GM18508 (cell line): ENCODE measurements around the gene RIMS4.

Source experiments
- ATAC-seq: cut with Tn5 transposase; IDR thresholded peaks from one replicate; pipeline ENCODE4 v1.9.1; 2021; ENCODE audit warnings: moderate number of reproducible peaks; ENCODE audit not compliant: insufficient read depth, unreplicated experiment

RIMS4 gene

DNA sequence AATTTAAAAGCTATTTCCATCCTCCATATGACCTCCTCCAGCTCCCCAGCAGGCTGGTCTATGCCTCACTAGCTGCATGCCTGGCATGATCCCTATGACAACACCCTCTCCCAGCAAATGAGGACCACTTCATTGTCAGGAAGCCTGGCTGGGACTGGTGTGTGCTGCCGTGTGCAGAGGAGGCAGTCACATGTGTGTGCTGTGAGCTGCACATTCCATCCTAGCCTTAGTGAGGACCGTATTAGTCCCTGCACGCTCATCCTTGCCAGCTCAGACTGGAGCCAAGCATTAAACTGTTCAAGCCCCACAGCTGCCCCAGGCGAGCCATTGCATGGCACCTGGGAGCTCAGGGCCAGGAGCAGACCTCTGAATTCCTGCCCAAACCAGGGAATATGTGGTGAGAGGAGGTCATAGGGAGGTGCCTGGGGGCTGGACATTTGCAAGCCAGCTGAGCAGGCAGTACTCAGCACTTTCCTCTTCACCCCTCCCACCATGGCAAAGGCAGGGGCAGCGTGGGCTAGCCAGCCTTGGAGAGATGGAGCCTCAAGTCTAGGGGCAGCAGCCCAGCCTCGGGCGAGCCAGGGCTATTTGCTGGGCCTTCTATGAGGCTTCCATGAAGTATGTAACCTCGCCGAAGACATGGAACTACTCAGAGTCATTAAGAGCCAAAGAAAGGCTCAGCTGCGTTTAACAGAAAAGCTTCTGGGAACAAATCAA lies 103.9 kb downstream of the RIMS4 start:
- ATAC-seq, result no peak

DNA sequence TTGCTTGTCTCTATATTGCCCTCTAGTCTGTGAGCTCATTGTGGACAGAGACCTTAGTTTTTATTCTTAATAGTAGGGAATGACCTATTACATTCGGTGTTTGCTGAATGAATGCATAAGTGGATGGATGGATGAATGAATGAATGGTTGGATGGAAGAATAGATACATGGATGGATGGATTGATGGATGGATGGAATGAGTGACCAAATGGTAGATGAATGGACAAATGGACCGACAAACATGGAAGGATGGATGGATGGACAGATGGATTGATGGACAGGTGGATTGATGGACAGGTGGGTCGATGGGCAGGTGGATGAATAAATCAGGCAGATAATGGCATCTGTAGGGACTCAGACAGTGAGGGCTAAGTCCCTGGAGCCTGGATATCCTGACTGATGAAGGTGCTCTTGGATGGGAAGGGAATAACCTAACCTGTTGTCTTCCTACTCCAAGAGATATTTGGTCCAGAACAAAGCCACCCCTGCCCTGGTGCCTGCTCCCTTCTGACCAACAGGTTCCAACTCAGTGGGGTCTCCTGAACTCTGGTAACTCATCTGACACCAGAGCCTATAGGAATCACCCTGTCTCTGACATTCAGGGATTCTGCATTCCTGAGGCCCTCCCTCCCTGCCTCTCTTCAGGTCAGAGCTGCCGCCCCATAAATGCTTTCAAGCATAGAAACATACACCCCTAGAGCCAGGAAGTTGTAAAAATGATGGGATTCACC lies 104.8 kb downstream of the RIMS4 start:
- no peak for ATAC-seq

DNA sequence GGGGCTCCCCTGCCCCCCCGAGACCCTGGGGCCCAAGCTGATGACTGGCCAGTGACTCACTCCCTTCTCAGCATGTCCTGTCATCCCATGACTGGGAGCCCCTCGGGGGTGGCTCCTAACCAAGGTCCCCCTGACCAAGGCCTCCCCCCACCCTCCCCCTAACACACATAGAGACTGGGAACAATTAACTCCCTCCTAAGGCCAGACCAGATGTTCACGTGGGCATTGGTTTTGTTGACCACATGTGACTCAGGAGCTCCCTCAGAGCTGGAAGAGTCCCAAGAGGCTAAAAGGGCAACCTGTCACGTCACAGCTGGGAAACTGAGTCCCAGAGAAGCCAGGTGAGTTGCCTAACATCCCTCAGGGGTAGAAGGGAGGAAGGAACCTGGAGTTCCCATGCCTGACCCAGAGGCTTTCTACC lies 105.8 kb downstream of the RIMS4 start:
- no peak for ATAC-seq

DNA sequence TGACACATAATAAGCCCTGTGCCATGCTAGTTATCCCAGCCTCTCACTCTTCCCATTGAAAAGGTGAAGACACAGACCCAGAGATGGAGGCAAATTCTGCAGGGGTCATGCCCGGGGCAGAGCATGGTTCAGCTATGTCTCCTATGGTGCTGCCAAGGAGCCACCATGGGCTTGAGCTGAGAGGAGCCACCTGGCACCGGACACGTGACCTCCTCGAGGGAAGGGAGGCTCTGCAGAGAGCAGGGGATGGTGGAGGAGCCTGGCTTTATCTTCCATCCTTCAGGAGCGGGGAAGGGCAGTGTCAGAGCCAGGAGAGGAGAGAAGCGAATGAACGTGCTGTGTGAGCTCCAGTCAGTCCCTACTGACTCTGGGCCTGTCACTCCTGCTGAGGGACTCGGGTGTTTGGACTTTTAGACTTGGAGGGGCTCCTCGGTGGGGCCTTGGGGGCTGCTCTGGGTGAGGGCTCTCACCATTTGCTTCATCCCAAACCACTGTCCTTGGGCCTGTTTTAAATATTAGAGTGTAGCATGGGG lies 106.3 kb downstream of the RIMS4 start:
- no peak for ATAC-seq

DNA sequence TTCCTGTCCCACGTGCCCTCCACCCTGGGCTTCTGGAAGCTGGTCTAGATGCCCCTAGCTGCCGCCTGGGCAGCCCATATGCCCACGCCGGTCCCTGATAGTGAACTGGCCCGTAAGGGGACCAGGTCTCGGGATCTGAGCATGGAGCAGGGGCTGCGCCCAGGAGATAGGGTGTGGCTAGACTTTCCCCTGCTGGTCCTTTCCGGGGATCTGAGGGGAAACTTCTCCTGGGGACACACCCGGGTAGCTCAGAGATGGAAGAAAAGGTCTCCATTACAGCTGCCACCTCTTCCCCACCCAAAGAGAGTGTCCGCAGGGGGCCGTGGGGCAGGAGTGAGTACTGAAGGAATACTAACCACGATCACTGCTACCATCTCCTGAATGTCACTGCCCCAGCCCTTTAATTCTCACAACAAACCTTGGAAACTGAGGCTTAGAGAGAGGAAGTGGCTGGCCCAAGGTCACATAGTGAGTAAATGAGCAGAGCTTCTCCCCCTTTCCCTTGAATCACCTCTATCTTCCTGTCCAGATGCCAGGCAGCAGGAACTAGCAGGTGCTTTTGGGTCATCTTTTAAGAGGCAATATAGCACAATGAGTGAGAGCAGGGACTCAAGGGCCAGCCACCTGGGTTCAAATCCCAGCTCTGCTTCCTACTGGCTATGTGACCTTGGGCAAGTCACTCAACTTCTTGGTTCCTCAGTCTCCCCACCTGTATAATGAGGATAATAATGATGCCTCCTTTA lies 107.0 kb downstream of the RIMS4 start:
- no peak for ATAC-seq

DNA sequence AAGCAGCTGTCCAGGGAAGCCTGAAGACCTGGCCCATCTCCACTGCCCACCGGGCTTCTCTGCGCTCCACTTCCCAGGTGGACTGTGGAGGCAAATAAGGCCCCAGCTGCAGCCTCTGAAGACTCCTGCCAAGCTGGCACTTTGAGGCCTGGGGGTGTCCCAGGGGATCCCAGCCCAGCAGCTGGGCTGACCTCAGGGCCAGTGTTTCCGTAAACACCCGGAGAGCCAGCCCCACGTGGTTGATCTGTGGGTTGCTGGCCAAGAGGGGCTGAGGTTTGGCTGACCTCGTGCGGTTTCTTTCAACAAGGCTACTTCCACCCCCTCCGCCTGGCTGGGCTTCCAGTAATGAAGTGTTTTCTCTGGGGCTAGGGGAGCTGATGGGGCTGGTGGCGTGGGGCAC lies 107.6 kb downstream of the RIMS4 start:
- ATAC-seq, result no peak

DNA sequence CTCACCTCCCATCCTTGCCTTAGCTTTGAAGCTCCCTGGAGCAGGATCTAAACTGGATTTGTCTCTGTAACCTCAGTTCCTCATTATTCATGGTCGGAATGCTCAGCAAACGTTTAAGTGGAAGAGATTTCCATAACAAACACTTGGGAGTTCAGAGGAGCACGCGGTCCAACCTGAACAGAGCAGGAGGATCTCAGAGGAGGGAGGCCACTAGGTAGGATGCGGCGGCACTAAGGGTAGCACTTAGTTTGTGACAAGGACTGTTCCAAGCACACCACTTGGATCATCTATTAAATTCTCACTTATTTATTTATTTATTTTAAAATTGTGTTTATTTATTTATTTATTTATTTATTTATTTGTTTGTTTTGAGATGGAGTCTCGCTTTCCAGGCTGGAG lies 108.5 kb downstream of the RIMS4 start:
- ATAC-seq, result no peak
